HG02798 (cell line): ENCODE results near the gene ZNF507.
"Not testable (repeated sequence)": the region's sequence is repeated elsewhere in the genome, so short reads cannot be mapped to it uniquely, and the experiment has no call there.

Experiments
- ATAC-seq: cut with Tn5 transposase; IDR thresholded peaks from one replicate; pipeline ENCODE4 v1.9.1; 2021; ENCODE audit warnings: mild to moderate bottlenecking; ENCODE audit not compliant: unreplicated experiment, poor library complexity

ZNF507 gene

GRCh38 chr19:32363632-32364031, 18.2 kb downstream of the ZNF507 start:
- ATAC-seq: no peak

- no peak for ATAC-seq
Measured at GRCh38 chr19:32364040-32364439, 18.6 kb downstream of the ZNF507 start.

- ATAC-seq: no peak
Measured at GRCh38 chr19:32367063-32367462, 21.7 kb downstream of the ZNF507 start.

GRCh38 chr19:32367948-32368536, 22.6 kb downstream of the ZNF507 start:
- ATAC-seq: no peak

GRCh38 chr19:32368787-32369186, 23.4 kb downstream of the ZNF507 start:
- ATAC-seq: no peak

GRCh38 chr19:32372726-32373517, 27.5 kb downstream of the ZNF507 start:
- no peak for ATAC-seq

- no peak for ATAC-seq
Measured at GRCh38 chr19:32373585-32374295, 28.3 kb downstream of the ZNF507 start.

GRCh38 chr19:32374362-32374761, 29.0 kb downstream of the ZNF507 start:
- not testable (repeated sequence) for ATAC-seq

- ATAC-seq: not testable (repeated sequence)
Measured at GRCh38 chr19:32377088-32377487, 31.7 kb downstream of the ZNF507 start.

GRCh38 chr19:32380269-32380668, 34.9 kb downstream of the ZNF507 start:
- no peak for ATAC-seq

GRCh38 chr19:32387701-32388392, 42.4 kb downstream of the ZNF507 start:
- no peak for ATAC-seq

- no peak for ATAC-seq
Measured at GRCh38 chr19:32388393-32388855, 43.0 kb downstream of the ZNF507 start.

GRCh38 chr19:32392901-32393300, 47.5 kb downstream of the ZNF507 start:
- ATAC-seq: no peak

- ATAC-seq: no peak
Measured at GRCh38 chr19:32396046-32396652, 50.7 kb downstream of the ZNF507 start.

- no peak for ATAC-seq
Measured at GRCh38 chr19:32397671-32398101, 52.3 kb downstream of the ZNF507 start.

- no peak for ATAC-seq
Measured at GRCh38 chr19:32401992-32402391, 56.6 kb downstream of the ZNF507 start.

- ATAC-seq: no peak
Measured at GRCh38 chr19:32403291-32403995, 58.0 kb downstream of the ZNF507 start.

GRCh38 chr19:32404213-32404932, 59.0 kb downstream of the ZNF507 start:
- ATAC-seq: no peak

- no peak for ATAC-seq
Measured at GRCh38 chr19:32404933-32405430, 59.6 kb downstream of the ZNF507 start.
